Neuronal stem cell (in vitro differentiated cells): Measurements from ENCODE around the gene TBC1D5.
"Not testable (repeated sequence)": the region's sequence is repeated elsewhere in the genome, so short reads cannot be mapped to it uniquely, and the experiment has no call there.

ENCODE experiments used
- DNase-seq: peaks from one replicate; pipeline ENCODE4 v3.0.0-alpha.2; 2013; ENCODE audit warnings: low spot score
- H2AFZ ChIP-seq: one replicate; pipeline ENCODE4 v1.6.1; 2013; ENCODE audit warnings: mild to moderate bottlenecking, low read length, inconsistent platforms
- H2AK5ac ChIP-seq: 2 replicates; pipeline ENCODE4 v1.6.1; 2013; ENCODE audit warnings: low read depth, mild to moderate bottlenecking, inconsistent platforms, low read length, moderate library complexity, mixed read lengths
- H2BK120ac ChIP-seq: 2 replicates; pipeline ENCODE4 v1.6.1; 2013; ENCODE audit warnings: low read depth, mild to moderate bottlenecking, inconsistent platforms, low read length, moderate library complexity, mixed read lengths
- H2BK12ac ChIP-seq: one replicate; pipeline ENCODE4 v1.6.1; 2013; ENCODE audit warnings: low read length, inconsistent platforms
- H2BK15ac ChIP-seq: 2 replicates; pipeline ENCODE4 v1.6.1; 2013; ENCODE audit warnings: mild to moderate bottlenecking, low read length, inconsistent platforms, mixed read lengths
- H2BK5ac ChIP-seq: one replicate; pipeline ENCODE4 v1.6.1; 2013; ENCODE audit warnings: inconsistent platforms, mild to moderate bottlenecking, low read length, moderate library complexity
- H3K14ac ChIP-seq: one replicate; pipeline ENCODE4 v1.6.1; 2013; ENCODE audit warnings: low read length, inconsistent platforms
- H3K18ac ChIP-seq: 2 replicates; pipeline ENCODE4 v1.6.1; 2013; ENCODE audit warnings: low read length, inconsistent platforms
- H3K23ac ChIP-seq: 2 replicates; pipeline ENCODE4 v1.6.1; 2013; ENCODE audit warnings: low read depth, mild to moderate bottlenecking, mixed read lengths, low read length, inconsistent platforms; ENCODE audit not compliant: poor library complexity
- H3K27ac ChIP-seq: replicated peaks from 3 replicates; pipeline ENCODE4 v1.5.1; 2013; ENCODE audit warnings: low read length, inconsistent platforms
- H3K27me3 ChIP-seq, 3 experiments: 2 replicates each; pipeline ENCODE4 v1.6.1; 2013; ENCODE audit warnings: low read length in 3 of 3, mild to moderate bottlenecking in 2 of 3, inconsistent platforms in 1 of 3, low read depth in 1 of 3, mixed read lengths in 1 of 3, moderate library complexity in 1 of 3; ENCODE audit not compliant: control insufficient read depth in 3 of 3, insufficient read depth in 3 of 3
- H3K36me3 ChIP-seq, 2 donors: replicated peaks in 1 of 2; 2 replicates each; pipeline ENCODE4 v1.6.1; 2013; ENCODE audit warnings: low read length in 2 of 2; ENCODE audit not compliant: control insufficient read depth in 2 of 2, insufficient read depth in 2 of 2
- H3K4ac ChIP-seq: 2 replicates; pipeline ENCODE4 v1.6.1; 2013; ENCODE audit warnings: inconsistent platforms, mild to moderate bottlenecking, low read length, moderate library complexity
- H3K4me1 ChIP-seq, 2 donors: 1 replicate in 1 of 2; 2 replicates in 1 of 2; pipeline ENCODE4 v1.6.1; 2013; ENCODE audit warnings: low read length in 2 of 2, low read depth in 1 of 2; ENCODE audit not compliant: control insufficient read depth in 2 of 2, insufficient read depth in 1 of 2
- H3K4me2 ChIP-seq: one replicate; pipeline ENCODE4 v1.6.1; 2013; ENCODE audit warnings: mild to moderate bottlenecking, low read length, inconsistent platforms; ENCODE audit not compliant: insufficient read depth, poor library complexity, severe bottlenecking
- H3K4me3 ChIP-seq, 2 donors: 2 replicates each; pipeline ENCODE4 v1.5.1; 2013; ENCODE audit warnings: low read length in 2 of 2, mild to moderate bottlenecking in 2 of 2, inconsistent platforms in 1 of 2, moderate library complexity in 1 of 2
- H3K79me1 ChIP-seq: one replicate; pipeline ENCODE4 v1.6.1; 2013; ENCODE audit warnings: low read depth, mild to moderate bottlenecking, inconsistent platforms, low read length, moderate library complexity
- H3K9ac ChIP-seq: one replicate; pipeline ENCODE4 v1.6.1; 2013; ENCODE audit warnings: mild to moderate bottlenecking, low read depth, low read length, inconsistent platforms; ENCODE audit not compliant: poor library complexity
- H3K9me3 ChIP-seq, 2 donors: replicated peaks in 1 of 2; 2 replicates each; pipeline versions ENCODE3 to v1.6.1; 2013; ENCODE audit warnings: low read length in 2 of 2, mild to moderate bottlenecking in 2 of 2, inconsistent platforms in 1 of 2, low read depth in 1 of 2, mixed read lengths in 1 of 2, moderate library complexity in 1 of 2; ENCODE audit not compliant: control insufficient read depth in 2 of 2, insufficient read depth in 1 of 2
- H4K8ac ChIP-seq: one replicate; pipeline ENCODE4 v1.6.1; 2013; ENCODE audit warnings: low read depth, mild to moderate bottlenecking, inconsistent platforms, low read length, moderate library complexity
- H4K91ac ChIP-seq: one replicate; pipeline ENCODE4 v1.6.1; 2013; ENCODE audit warnings: low read length, low read depth, mild to moderate bottlenecking, inconsistent platforms; ENCODE audit not compliant: poor library complexity
- WGBS, 2 donors: extraction: QIAGEN DNeasy Blood & Tissue Kit; methylation state at CpG; one replicate each; pipeline ENCODE4 v1.1.7; 2013; ENCODE audit warnings: missing lambda C conversion rate in 2 of 2, mixed read lengths in 1 of 2; ENCODE audit not compliant: insufficient read length in 2 of 2, insufficient replicate concordance in 1 of 2; ENCODE audit errors: extremely low coverage in 2 of 2; 5-methylcytosine and 5-hydroxymethylcytosine counted together

The TBC1D5 gene

GRCh38 chr3:17625133-17625532 is 117.3 kb downstream of the TBC1D5 start:
- no peak overlapping the region for H2BK15ac ChIP-seq
- 100% methylated on average over 1 of the region's 2 CpGs; no CpG with 5 or more reads in 1 of the 2 donors for WGBS, 2 donors
- H3K4me2 ChIP-seq = no peak overlapping the region
- no peak for DNase-seq
- H3K18ac ChIP-seq = no peak overlapping the region
- H3K23ac ChIP-seq = no peak overlapping the region
- H3K4ac ChIP-seq = no peak overlapping the region
- H3K27me3 ChIP-seq = no peaks in the 10 kb centered on the region
- no peak overlapping the region for H4K91ac ChIP-seq
- H3K14ac ChIP-seq = no peak overlapping the region
- H3K4me3 ChIP-seq = no peak overlapping the region
- no peaks in the 10 kb centered on the region for H3K9me3 ChIP-seq
- no peak overlapping the region for H4K8ac ChIP-seq
- no peak overlapping the region for H3K27ac ChIP-seq
- no peaks in the 10 kb centered on the region for H3K36me3 ChIP-seq
- H3K9ac ChIP-seq = no peak overlapping the region
- no peak overlapping the region for H2AK5ac ChIP-seq
- H3K4me1 ChIP-seq = peaks cover 0 to 3% of the 10 kb centered on the region in 2 donors
- no peak overlapping the region for H2BK12ac ChIP-seq
- no peak overlapping the region for H2AFZ ChIP-seq
- H2BK120ac ChIP-seq = no peak overlapping the region
- H3K79me1 ChIP-seq = no peaks in the 10 kb centered on the region
- no peak overlapping the region for H2BK5ac ChIP-seq

GRCh38 chr3:17623464-17623863 is 119.0 kb downstream of the TBC1D5 start:
- Histone ChIP-seq H2AFZ (no peak overlapping the region), H3K4me2 (no peak overlapping the region), H3K4ac (no peak overlapping the region), H3K36me3 (peaks cover 0 to 3% of the 10 kb centered on the region in 2 donors), H4K8ac (no peak overlapping the region), H2BK5ac (no peak overlapping the region), H3K9me3 (no peaks in the 10 kb centered on the region), H2AK5ac (no peak overlapping the region), H3K9ac (no peak overlapping the region), H3K4me3 (no peak overlapping the region), H3K14ac (no peak overlapping the region), H2BK15ac (no peak overlapping the region), H3K27me3 (no peaks in the 10 kb centered on the region), H2BK120ac (no peak overlapping the region), H3K23ac (no peak overlapping the region), H3K27ac (no peak overlapping the region), H3K79me1 (no peaks in the 10 kb centered on the region), H3K18ac (no peak overlapping the region), H2BK12ac (no peak overlapping the region), H4K91ac (no peak overlapping the region), H3K4me1 (peaks cover 0 to 3% of the 10 kb centered on the region in 2 donors)
- DNase-seq = no peak
- WGBS, 2 donors = no CpG with 5 or more reads among the region's 2 CpGs

GRCh38 chr3:17619968-17620367 is 122.5 kb downstream of the TBC1D5 start:
- WGBS, 2 donors = no CpG with 5 or more reads among the region's 3 CpGs

GRCh38 chr3:17613017-17613416 is 129.4 kb downstream of the TBC1D5 start:
- H2AFZ ChIP-seq, H3K36me3 ChIP-seq, DNase-seq, H3K18ac ChIP-seq, H3K27me3 ChIP-seq, H3K79me1 ChIP-seq, H3K14ac ChIP-seq, H3K4me2 ChIP-seq, H4K8ac ChIP-seq, H2BK120ac ChIP-seq, H3K23ac ChIP-seq, H3K4me1 ChIP-seq, H3K4me3 ChIP-seq, H3K4ac ChIP-seq, H2BK5ac ChIP-seq, H4K91ac ChIP-seq, H2BK12ac ChIP-seq, H3K9ac ChIP-seq, H3K9me3 ChIP-seq, H2AK5ac ChIP-seq, H3K27ac ChIP-seq, H2BK15ac ChIP-seq: not testable (repeated sequence)
- WGBS, 2 donors = no CpG with 5 or more reads among the region's 4 CpGs

More at GRCh38 chr3:17619968-17620367, 122.5 kb downstream of the TBC1D5 start:
- H4K91ac ChIP-seq = no peak overlapping the region
- H2BK15ac ChIP-seq = no peak overlapping the region
- no peaks in the 10 kb centered on the region for H3K4me1 ChIP-seq
- H3K4me3 ChIP-seq = no peak overlapping the region
- no peaks in the 10 kb centered on the region for H3K27me3 ChIP-seq
- no peak overlapping the region for H2BK12ac ChIP-seq
- peaks cover 0 to 4% of the 10 kb centered on the region in 2 donors for H3K36me3 ChIP-seq
- DNase-seq = no peak
- no peak overlapping the region for H2BK120ac ChIP-seq
- no peak overlapping the region for H2BK5ac ChIP-seq
- H3K9ac ChIP-seq = no peak overlapping the region
- H3K18ac ChIP-seq = no peak overlapping the region
- H3K23ac ChIP-seq = no peak overlapping the region
- no peak overlapping the region for H3K4ac ChIP-seq
- no peak overlapping the region for H2AK5ac ChIP-seq
- no peak overlapping the region for H2AFZ ChIP-seq
- no peaks in the 10 kb centered on the region for H3K9me3 ChIP-seq
- H3K14ac ChIP-seq = no peak overlapping the region
- H3K27ac ChIP-seq = no peak overlapping the region
- H4K8ac ChIP-seq = no peak overlapping the region
- no peaks in the 10 kb centered on the region for H3K79me1 ChIP-seq
- no peak overlapping the region for H3K4me2 ChIP-seq
